Skin of body (tissue), 2 donors: ENCODE data around the gene EXOC4. TPM values are rescaled to one million over a fixed set of nuclear protein-coding genes. Genes with fewer than 3 reads are reported as not detected.
"Not testable (repeated sequence)": the region's sequence is repeated elsewhere in the genome, so short reads cannot be mapped to it uniquely, and the experiment has no call there.

ENCODE experiments used
- DNase-seq: peaks from one replicate; lab custom pipeline; 2025; lab: John Stamatoyannopoulos, UW
- total RNA-seq: library from RNA; depleted of rRNA; stranded (reverse); fragments of >200 nt; gene quantifications from one replicate; pipeline ENCODE4 v1.2.3, GENCODE V29; 2014

EXOC4 gene
- total RNA-seq, 1 donor from 2014 or later: 96.4 TPM

DNA sequence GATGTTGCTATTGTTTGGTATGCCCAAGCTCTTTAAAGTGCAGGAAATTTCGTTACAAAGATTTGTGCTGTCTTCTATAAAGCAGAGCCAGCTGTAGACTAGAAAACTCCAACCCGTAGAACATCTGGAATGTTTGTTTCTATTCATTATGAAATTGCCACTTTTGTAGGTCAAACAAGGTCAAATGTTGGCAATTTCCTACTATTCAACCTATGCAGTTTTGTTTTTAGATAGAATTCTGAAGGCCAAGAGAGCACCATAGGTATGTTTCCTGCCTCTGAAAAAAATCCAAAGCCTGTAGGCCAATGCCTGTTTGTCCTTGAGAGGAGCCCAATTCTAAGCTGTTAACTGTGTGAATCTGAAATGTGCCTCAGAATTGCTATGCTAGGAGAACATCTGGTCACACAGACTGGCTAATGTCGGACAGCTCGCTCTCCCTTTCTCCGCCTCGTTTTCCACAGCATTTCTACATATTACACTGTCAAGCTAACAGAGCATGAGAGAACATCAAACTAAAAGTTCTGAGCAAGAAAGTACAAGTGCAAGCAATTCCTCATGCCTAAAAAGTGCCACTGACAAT lies 607.1 kb downstream of the EXOC4 start:
- peak; percentile 38 for DNase-seq

DNA sequence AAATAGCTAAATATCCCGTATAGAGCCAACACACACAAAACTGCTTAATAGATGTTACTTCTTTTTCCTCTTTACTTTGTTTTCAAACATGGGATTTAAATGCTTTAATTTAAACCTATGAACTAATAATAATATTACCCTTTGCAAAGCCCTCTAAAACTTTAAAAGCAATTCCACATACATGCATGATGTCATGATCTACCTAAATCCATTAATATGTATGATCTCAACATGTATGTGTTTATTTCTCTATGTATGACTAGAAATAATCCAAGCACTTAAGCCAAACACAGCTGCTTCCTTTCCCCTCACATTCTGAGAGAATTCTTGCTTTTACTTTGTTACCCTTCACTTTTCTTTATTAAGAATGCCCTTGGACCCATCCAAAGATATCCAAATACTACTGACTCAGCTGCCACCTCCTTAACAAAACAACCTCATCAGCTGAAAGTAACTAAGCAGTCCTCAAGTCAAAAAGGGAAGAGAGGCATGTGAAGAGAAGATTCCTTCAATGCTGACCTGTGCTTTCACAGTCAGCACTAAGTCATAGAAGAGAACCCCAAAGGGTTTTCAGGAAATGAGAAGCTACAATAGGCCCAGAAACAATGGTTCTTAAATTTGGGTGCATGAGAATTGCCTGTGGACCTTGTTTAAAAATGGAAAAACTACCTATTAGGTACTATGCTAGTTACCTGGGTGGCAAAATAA lies 607.9 kb downstream of the EXOC4 start:
- DNase-seq: no peak

GRCh38 chr7:133861876-133862275 lies 609.0 kb downstream of the EXOC4 start:
- no peak for DNase-seq

GRCh38 chr7:133863362-133864061 lies 610.6 kb downstream of the EXOC4 start:
- DNase-seq: no peak

DNA sequence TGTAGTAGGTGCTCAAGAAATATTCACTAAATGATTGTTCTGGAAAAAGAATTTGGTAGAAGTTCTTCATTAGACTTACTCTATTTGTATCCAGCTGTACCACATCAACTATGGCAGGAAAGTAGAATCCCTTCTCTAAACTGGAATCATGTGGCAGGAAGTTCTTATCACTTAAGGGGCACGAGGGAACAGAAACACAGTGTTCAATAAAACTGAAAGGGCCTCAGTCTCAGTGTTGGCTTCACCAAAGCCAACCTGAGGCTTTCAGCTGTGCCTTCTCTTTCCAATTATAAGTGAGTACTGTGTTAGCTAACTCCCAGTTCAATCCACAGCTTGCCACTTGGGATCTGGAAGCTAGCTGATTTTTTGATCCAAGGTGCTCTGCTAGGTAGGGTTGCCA lies 616.7 kb downstream of the EXOC4 start:
- DNase-seq: no peak

GRCh38 chr7:133871757-133872156 lies 618.9 kb downstream of the EXOC4 start:
- no peak for DNase-seq

- DNase-seq: no peak
Observed at GRCh38 chr7:133873187-133873586, 620.3 kb downstream of the EXOC4 start.

- no peak for DNase-seq
Observed at GRCh38 chr7:133873631-133874030, 620.8 kb downstream of the EXOC4 start.

- no peak for DNase-seq
Observed at GRCh38 chr7:133883591-133883990, 630.7 kb downstream of the EXOC4 start.

DNA sequence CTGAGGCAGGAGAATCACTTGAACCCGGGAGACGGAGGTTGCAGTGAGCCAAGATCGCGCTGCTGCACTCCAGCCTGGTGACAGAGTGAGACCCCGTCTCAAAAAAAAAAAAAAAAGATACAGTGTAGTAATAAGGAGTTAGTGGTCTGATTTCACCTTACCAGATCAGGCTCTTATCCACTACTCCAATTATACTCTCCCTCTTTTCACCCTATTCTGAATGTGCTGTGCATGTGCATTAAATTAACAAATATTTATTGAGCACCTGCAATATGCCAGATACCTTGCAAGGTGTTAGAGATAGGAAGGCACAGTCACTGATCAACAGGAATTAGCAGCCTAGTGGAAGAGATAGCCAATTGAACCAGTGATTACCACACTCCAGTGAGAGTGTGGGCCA lies 632.3 kb downstream of the EXOC4 start:
- DNase-seq: no peak

GRCh38 chr7:133886086-133886485 lies 633.2 kb downstream of the EXOC4 start:
- no peak for DNase-seq

DNA sequence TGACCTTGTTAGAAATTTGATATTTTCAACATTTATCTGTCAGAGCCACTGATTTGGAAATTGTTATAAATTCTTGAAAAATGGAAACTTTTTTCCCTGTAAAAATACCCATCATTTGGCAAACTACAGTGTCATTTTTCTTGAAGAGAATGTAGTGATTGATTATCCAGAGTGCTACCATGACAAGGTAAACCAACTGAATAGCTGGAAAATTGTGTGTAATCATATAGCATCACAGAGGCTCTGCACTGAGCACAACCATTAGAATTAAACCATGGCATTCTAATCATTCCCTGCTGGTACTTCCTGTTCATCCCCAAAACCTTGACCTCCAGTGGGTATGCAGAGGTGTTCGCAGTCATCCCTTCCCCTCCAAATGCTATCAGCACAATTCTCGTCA lies 633.9 kb downstream of the EXOC4 start:
- no peak for DNase-seq

DNA sequence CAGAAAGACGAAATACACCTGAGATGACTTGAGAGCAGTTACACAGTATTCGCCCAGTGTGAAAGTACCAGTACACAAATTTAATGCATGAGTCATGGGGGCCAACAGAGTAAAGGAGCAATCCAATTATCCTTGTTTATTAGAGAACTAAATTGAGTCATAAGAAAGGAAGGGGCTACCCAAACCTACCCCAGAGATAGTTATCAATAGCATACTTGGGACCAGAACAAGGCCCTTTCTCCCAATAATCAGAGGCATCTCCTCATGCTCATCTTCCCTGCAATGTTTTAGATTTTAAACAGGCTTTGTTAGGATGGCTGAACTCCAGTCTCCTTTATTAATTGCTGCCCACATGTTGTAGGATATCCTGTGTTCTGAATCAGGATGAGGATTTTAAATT lies 634.6 kb downstream of the EXOC4 start:
- DNase-seq: no peak

DNA sequence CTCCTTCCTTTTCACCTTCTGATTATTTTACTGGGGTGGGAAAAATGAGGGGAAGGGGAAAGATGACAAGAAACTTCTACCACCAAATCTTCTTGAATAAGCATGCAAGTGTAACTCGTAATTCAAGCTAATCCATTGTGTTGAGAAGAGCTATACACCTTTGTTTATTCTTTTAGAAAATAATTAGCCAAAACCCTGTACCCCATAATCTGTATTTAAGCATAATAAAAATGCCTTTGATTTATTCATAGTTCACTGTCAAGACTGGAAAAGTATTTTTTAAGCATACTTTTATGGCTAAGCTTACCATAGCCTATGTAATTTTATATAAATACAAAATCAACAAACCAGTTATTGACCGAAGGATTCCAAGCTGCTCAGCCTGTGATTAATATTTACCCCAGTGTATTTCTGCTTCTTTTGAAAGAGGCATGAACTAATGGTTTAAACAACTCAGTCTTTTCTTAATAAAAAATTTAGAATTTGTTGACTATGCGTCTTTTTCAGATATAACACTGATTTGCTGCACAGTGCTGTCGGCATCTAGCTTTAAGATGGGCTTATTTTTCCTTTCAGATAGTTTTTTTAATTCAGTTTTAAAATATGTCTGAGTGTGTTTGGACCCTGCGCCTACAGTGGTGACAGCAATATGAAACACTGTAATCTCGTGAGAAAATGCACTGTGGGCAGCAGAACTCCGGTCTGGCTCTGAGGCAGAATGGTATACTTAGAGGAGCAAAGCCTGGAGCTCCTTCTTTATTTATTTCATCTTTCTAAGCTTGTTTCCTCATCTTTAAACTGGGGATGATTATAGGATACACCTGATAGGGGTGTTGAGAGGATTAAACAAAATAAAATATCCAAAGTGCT lies 635.4 kb downstream of the EXOC4 start:
- DNase-seq: no peak

- DNase-seq: no peak
Observed at GRCh38 chr7:133904776-133905175, 651.9 kb downstream of the EXOC4 start.

GRCh38 chr7:133906553-133906952 lies 653.7 kb downstream of the EXOC4 start:
- DNase-seq: not testable (repeated sequence)

GRCh38 chr7:133910761-133911160 lies 657.9 kb downstream of the EXOC4 start:
- no peak for DNase-seq

GRCh38 chr7:133911724-133912123 lies 658.8 kb downstream of the EXOC4 start:
- no peak for DNase-seq

DNA sequence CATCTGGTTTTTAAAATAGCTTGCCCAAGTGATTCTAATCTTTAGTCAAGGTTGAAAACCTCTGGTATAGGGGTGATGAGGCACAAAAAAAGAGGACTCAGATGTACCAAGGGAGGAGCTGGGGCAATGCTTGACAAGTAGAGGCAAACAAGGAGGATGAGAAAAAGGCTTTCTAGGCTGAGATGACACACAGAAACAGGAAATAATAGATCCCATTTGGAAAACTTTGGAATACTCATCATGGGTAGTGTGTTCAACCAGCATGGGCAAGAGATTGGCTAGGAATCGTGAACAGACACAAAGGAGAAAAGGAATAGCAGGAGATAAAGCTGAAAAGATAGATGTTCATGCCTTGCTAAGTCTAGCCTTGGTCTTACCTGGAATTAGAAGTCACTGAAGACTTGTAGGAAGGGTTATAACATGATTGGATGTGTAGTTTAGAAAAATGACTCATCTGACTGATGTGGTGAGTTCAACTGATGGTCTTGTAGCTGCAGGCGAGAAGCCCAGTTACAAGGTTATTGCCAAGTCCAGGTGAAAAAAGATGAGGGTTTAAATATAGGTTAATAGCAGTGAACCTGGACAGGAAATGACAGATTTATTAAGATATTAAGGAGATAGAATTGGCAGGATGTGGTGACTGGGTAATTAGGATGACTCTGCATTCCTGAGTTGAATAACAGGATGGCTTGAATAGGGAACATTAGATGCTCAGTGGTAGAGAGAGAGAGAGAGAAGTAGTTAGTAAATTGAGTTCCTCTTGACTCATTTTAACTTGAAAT lies 660.2 kb downstream of the EXOC4 start:
- no peak for DNase-seq

GRCh38 chr7:133916621-133917020 lies 663.7 kb downstream of the EXOC4 start:
- DNase-seq: no peak

DNA sequence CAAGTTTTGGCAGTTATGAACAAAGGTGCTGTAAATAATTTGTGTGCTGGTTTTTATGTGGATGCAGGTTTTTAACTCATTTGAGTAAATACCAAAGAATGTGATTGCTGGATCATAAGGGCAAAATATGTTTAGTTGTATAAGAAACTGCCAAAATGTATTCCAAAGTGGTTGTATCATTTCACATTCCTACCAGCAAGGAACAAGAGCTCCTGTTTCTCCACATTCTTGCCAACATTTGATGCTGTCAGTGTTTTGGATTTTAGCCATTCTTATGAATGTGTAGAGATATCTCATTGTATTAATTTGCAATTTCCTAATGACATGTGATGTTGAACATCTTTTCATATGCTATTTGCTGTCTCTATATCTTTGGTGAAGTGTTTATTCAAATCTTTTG lies 666.9 kb downstream of the EXOC4 start:
- no peak for DNase-seq
